GOT3 (cell line): ENCODE measurements around the gene EPB41L4A.

Experiments used
- DNase-seq: peaks from one replicate; lab custom pipeline; 2025; ENCODE audit warnings: mixed read lengths; lab: John Stamatoyannopoulos, UW

Gene EPB41L4A

DNA sequence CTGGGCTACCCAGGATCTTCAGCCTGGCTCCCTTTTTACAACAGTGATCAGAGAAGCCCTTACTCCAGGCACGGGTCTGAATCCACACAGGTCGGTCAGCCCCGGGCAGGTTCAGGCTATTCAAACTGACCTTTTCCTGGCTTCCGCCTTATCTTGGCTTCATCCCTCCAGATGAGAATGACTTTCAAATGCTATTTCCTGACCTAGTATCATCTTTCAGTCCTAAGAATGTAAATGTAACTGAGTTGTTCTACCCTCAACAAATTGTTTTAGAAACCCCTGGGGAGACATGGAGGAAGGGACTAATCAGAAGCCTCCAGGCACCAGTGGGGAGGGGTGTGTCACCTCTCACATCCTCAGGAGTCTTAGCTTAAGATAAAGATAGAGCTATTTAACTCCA is 213.2 kb downstream of the EPB41L4A start:
- DNase-seq: no peak

DNA sequence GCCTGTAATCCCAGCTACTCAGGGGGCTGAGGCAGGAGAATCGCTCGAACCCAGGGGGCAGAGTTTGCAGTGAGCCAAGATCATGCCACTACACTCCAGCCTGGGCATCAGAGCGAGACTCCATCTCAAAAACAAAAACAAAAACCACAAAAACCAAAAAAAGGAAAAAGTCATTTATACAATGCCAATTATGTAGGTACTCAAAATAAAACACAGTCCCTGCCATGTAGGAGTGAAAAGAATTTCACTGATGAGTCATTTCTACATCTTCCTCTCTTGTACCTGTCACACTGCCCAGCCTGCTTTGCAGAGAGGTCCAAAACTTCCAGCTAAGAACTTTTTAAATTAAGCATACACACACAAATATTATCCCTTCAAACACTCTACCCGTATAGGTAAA is 215.8 kb downstream of the EPB41L4A start:
- no peak for DNase-seq

DNA sequence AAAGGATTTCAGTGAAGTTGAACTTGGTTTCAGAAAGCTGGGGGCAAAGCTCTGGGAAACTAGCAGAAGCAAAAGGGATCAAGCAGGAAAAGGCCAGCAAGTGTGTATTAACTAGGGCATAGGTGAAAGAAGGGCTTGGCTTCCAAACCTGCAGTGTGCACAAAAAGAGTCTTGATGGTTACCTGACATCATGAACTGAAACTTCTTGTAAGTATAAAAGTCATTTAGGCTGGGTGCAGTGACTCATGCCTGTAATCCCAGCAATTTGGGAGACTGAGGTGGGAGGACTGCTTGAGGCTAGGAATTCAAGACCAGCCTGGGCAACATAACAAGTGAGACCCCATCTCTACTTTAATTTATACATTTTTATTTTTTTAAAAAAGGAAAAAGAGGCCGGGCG is 216.4 kb downstream of the EPB41L4A start:
- DNase-seq: no peak

DNA sequence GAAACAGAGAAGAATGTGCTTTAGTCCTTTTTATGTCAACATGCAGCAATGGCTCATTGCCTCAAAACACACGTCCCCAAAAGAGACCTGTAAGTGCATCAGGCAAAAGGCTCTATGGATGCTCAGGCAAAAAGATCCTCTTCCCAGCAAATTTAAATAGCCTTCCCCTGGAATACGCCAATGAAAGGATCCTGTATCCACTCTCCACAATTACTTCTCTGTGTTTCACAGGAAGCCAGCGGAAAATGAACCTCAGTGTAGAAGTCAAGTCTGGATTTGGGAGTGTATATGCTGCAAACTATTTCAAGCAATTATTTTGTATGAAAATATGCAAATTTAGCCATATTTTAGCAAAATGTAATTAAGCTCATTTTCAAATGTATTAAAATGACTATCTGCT is 217.9 kb downstream of the EPB41L4A start:
- DNase-seq: no peak

DNA sequence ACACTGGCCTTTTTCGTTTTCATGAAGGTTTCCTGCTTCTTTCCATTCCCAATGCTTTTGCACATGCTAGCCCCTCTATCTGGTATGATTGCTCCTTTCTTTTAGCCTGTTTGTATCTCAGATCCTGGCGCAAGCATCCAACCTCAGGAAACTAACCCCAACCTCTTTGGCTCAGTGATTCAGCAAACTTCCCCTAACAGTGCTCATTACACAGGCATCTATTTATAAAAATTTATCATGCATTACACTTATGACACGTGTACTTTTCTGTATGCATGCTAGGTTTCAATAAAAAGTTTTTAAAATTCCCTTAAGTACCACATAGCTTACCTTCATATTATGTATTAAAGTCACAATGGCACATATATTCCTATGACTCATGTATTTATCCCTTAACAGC is 218.9 kb downstream of the EPB41L4A start:
- DNase-seq: no peak

DNA sequence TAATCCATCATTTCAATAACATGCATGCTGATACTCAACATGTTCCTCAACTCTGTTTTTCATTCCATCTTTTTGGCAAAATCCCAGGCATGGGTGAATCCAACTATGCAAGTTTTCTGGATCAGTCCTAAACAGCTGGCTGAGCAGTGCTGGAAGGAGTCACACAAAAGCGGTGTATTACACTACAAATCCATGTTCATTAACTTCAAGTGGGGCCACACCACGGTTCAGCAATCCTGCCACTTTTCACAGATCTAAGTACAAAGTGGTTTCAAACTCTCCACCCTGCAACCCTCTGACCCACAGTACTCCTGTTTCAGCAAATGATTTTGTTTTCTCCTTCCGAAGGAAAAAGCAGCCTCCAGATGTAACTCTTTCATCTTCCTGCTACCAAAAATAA is 222.5 kb downstream of the EPB41L4A start:
- DNase-seq: no peak

DNA sequence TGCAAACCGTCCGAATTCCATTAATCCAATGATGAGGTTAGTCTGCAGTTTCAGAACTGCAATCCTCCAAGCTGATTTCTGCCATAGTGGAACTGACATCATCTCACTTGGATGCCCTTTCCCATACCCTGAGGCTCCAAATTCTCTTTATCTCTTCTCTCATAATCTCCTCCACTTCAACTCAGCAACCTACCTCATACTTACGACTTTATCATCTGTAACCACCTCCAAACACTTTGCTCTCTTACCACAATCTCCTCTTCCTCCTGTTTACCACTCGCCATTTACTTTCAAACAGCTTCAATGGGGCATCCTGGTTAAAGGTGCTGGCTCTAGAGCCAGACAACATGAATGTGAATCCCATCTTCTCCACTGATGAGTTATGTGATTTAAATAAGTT is 223.2 kb downstream of the EPB41L4A start:
- no peak for DNase-seq

DNA sequence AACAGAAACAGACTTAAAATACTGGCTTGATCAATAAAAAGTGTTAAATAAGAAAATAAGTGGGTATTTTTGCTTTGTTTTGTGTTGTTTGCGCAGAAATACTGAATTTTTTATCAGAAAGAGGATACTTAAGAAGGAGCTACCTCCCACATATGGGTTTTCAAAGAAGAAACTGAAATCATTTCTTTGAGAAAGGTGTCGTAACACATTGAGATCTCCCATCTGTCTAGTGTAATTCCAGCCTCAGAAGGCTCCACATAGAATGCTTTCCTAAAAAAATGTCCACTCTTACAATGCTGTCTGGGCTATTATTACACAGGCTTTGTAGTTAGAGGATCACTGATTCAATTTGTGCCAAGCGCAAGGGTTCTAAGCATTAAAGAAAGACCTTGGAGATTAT is 226.2 kb downstream of the EPB41L4A start:
- no peak for DNase-seq

DNA sequence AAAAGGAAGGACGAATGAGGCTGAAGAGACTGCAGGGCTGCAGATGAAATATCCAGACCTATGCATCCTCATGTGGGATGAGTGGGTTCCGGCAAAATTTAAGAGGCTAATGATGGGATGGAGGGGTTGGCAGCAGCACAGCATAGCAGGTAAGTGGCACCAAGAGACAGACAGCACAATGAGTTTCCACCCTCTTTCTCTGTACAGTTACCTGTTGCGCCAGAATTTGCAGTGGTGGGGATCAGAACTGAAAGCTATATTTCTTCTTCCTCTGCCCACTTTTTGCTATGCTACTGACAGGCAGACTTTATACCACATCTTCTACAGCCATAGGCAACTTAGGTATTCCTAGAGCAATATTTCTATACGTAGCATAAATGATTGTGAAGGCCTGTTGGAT is 227.0 kb downstream of the EPB41L4A start:
- DNase-seq: no peak

DNA sequence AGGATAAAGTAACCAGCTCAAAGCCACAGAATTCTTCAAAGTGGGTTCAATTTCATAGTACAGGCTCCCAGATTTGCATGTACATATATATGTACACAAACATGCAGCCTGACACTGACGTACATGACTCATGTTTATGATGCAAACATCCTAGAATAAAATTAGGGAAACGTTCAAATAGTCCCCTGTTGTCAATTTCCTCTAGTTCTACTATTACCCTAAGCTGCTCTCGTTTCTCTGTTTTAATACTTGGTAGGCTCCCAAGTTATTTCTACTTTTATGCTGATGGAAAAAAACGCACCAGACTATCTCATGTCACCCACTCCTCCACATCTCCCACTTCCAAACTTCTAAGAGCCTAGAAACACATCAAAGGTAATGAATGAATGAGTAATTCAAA is 229.7 kb downstream of the EPB41L4A start:
- DNase-seq: no peak

DNA sequence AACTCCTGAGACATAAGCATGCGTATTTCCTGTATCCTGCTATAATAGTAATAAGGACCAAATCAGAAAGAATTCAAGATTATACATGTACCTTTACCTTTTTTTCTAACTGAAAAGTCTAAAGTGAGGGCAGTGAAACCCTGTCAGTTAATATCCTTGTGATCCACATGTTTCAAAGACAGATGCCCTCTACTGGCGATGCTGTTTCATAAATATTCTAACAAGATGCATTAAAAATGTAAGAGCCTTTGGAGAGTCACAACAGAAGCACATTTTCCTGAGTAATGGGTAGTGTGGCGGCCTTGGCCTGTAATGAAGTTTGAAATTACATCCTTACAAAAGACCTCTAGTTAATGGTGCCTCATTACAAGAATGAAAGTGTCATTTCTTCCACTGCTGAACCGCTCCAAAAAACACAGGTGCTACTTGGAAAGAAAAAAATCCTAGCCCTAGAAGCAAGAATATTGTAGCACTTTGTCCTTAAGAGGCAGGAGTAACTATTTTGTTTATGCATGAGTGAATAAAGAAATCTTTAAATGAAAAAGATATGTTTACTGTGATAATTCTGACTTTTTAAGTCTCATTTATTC is 232.6 kb downstream of the EPB41L4A start:
- no peak for DNase-seq

DNA sequence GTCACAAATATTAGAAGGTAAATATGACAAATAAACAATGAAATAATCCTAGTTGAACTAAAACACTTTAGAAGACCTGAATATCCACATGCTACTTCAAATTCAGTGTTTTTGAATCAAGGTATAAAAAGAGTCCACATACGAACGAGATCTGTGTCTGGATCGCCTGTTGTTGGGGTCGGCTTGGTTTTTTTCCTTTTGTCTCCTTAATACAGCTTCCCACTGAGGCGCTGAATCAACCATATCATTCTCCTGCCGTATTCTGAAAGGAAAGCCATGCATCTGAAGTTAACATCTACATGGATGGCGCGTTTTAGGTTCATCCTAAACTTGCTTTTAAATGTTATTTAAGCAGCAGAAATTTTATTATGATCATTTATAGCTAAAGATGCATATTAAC is 235.2 kb downstream of the EPB41L4A start:
- no peak for DNase-seq

DNA sequence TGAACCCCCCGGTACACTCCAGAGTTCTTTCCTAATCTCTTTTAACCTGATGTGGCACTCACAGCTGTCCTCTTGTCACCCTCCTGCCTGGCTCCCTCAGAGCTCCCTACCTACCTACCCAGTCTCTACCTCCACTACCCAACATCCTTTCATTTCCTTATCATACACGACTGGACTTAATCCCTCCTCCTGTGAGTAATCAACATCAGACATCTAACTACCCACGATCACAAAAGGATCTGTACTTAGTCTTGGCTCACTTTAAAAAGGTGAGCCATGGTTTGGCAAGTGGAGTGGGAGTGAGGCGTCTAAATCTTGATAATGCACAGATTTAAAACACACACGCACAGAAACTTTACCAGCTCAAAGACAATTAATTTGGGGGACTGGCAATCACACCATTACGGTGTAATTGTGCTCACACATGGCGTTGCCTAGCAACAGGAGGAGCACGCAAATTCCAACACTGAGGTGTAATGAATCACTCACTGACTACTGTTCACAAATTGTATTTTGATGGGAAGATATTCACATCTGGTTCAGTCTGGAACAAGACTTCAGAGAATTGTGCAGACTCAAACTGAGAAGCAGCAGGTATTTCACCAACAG is 235.9 kb downstream of the EPB41L4A start:
- no peak for DNase-seq

DNA sequence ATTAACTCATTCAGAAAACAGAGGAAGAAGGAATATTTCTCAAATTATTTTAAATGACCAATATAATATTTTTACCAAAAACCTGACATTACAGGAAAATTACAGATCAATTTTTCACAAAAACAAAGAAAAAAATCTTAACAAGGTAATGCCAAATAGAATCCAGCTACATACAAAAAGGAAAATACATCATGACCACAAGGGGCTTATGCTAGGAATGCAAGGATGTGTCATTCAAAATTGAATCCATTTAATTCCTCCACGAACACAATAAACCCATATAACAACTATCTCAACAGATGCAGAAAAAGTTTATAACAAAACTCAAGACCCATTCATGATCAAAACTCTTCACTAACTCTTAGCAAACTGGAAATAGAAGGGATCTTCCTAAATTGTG is 239.8 kb downstream of the EPB41L4A start:
- DNase-seq: no peak

DNA sequence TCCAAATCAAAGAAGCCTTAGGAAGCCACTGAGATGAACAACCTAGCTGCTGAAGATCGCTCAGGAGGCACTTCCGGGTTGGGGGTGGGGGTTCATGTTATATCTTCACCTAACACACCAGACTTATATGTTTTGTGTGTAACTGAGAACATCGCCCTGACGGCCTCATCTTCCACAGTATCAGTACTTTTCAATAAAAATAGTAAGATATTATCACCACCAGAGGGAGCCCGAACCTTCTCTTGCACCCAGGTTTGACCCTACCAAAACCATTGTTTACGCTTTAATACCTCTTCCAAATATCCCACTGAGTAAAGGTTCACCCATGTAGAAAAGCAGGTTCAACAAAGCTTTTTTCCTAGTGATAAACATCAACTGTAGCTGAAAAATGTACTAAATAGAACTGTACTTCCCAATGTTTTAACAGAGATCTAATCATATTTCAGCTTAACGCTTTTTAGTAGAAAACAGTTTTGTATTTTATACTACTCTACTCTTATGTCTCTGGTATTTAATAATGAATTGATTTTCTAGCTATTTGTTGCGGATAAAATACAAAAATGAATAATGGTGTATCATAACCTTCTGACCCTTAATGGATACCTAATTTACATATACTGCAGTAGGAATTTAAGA is 244.0 kb downstream of the EPB41L4A start:
- DNase-seq: no peak

DNA sequence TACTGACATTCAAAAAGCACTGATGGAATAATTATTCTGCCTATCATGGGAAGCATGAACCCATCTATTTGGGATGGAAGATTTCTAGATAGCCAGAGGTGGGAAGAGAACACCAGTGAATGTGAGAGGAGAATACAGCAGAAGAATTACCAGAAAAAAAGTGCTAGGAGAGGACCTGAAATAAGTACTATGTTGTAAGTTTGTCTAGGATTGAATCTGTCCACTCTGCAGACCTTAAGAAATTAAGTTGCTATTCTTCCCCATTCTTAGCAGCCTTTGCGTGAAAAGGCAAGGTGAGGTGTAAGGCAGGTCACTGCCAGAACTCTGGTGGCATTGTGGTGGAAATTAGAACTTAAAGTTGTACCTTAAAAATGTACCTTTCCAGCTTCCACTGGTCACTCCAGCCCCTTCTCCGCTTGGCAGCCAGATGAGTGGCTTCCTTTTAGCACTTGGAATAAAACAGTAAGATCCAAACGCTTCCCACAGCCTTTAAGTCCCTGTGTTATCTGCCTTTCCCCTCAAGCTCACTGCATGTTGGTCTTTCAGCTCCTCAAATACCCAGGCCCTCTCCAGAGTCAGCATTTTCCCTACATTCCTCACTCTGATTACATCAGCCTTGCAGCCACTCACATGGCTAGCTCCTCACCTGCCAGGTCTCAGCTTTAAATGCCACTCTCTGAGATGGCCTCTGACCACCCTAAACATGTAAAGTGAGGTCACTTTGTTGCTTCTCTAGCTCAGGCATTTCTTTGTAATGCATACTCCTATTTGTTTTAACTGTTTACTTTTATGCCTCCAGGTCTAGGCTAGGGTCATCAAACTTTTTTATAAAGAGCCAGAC is 253.0 kb downstream of the EPB41L4A start:
- DNase-seq: no peak

DNA sequence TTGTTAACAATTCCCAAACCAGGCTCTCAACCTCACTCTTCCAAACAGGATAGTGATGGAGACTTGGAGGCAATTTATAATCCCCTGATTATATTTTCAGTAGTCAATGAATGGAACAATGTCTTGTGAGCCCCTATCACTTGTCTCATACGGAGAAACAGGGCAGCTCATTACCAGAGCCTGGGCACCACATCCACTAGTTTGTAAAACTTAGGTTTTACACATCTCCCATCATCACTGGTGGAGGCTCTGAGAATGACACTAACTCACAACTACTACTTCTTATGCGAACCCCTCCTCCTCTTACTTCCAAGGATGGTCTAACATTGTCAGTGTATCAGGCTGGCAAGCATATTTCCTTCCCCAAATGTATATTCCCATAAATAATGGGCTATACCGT is 253.7 kb downstream of the EPB41L4A start:
- no peak for DNase-seq

DNA sequence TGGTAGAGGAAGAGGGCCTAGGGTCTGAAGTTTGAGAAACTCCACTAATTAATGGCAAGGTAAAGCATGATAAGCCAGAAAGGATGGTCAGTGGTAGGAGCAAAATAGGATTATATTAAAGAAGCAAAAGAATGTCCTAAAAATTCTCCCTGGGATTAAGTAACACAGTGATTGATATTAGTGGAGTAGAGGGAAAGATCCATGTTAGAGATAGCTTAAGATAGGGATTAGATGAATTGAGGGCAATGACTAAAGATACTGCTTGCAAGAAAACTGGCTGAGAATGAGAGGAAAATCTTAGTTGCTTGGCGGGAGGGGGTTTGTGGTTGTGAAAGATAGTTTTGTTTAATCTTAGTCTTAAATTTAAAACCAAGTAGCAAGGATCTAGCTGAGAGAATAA is 255.6 kb downstream of the EPB41L4A start:
- no peak for DNase-seq

DNA sequence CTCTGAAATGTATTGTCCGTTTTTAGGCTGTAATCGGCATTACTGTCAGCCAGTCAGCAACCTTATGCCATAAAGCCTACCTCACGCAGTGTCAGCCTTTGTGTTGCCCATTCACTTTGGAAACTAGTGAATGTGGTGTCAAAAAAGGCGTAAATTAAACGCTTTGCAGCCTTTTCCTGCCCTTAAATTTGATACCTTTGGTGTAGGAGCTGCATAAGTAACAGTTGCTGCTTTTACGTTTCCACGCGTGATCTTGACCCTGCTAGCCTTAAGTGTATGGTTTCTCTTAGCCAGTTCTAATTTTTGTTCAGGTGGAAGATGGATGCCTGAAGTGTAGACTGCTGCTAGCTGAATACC is 257.7 kb downstream of the EPB41L4A start:
- DNase-seq: no peak

DNA sequence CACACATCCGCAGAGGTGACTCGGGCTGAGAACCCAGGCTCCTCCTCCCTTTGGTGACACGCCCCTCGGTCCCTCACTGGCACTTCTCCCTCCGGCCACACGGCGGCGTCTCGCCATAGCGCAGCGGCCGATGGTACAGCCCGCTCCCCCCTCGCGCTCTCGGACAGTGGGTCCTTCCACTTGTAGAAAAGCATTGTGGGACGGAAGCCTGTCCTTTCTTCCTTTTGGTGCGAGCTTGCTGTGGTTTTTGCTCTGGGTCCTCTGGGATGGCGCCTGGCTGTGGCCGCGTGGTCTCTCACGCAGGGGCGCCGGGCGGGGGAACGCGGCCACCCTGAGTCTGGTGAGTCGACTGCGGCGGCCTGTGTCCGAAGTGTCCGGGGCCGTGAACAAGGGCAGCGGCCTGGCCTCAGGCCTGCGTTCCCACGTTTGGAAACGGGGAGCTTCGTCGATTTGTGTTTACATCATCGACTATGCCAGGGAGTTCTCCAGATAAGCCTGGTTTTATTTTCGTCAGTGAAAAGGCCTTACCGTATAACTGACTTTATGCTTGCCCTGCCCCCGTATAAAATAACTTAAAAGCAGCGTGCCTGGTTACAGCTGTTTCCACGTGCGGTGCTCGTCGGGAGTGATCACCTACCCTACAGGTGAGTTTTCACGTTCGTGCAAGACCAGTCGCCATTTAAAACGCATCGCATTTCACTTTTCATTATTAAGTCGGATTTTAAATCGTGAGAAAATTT is 258.3 kb downstream of the EPB41L4A start:
- peak; percentile 89 for DNase-seq

DNA sequence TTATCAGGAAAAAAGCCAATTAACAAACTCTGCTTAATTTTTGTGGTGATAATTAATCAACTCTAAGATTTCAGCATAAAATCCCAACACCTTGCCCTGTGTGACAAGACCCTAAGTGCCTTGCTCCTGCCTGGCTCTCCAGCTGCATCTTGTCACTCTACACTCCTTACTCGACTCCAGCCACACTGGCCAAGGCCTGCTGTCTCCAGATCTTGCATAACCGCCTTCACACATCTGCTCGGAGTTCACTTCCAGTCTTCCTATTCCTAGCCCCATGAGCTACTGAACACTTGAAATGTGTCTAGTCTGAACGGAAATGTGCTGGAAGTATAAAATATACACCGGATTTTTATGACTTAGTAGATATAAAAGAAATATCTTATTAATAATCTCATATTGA is 259.6 kb downstream of the EPB41L4A start:
- no peak for DNase-seq

DNA sequence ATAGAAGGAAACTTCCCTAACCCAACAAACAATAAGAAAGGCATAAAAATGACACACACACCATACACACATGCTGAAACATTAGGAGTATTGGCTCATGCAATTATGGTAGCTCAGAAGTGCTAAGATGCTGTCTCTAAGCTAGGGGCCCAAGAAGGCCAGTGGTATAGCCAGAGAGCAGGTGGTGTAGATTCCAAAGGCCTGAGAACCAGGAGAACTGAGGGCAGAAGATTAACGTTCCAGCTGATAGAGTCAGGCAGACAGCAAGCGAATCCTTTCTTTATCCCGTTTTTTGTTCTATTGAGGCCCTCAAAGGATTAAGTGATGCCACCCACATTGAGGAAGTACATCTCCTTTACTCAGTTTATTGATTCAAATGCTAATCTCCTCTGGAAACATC is 262.9 kb downstream of the EPB41L4A start:
- DNase-seq: no peak
